GM18873 (cell line): ENCODE results near the gene SFXN5.
"Not testable (repeated sequence)": the region's sequence is repeated elsewhere in the genome, so short reads cannot be mapped to it uniquely, and the experiment has no call there.

Experiments
- ATAC-seq: cut with Tn5 transposase; IDR thresholded peaks from one replicate; pipeline ENCODE4 v1.9.1; 2021; ENCODE audit warnings: mild to moderate bottlenecking, moderate library complexity, moderate number of reproducible peaks; ENCODE audit not compliant: unreplicated experiment, low FRiP score

SFXN5 gene

DNA sequence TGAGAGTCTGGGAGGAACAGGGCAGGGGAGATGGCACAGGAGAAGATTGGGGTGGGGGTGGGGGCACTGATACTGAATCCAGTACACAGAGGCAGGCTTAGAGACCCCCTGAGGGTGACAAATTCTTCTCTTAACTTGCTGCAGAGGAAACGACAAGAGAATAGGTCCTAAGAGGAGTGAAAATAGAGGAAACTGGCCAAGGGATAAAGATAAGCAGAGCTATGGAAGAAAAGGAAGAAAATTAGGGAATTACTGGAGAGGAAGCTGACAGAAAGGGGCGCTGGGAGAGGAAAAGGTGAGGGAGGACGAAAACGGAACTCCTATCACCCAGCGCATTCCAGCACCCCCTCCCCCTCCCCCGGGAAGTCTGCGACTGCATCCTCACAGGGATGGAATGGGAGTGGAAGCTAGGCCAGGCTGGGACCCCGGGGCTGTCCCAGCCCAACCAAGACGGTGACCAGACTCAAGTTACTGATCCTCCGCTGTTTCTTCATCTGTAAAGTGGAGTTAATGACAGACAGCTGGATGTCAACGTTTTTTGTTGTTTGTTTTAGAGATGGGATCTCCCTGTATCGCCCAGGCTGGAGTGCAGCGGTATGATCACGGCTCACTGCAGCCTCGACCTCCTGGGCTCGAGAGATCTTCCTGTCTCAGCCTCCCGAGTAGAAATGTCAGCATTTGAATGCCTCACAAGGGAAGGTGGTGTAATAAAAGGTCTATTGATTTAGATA is 156.8 kb downstream of the SFXN5 start:
- ATAC-seq = no peak

DNA sequence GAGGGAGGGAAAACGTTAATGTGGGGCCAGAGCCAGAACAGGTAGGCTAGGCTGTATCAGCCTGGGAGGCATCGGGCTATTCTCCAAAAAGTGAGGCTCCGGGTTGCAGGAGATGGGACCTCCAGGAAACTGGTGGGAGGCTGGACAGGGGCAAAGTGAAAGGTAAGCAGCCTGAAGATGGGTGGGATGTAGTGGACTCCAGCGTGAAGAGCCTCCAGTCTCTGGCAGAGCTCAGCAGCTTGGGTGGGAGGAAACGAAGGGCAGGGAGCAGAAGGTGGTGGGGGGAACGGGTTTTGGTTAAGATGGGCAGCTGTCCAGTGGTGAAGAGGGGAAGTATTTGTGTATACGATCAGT is 157.3 kb downstream of the SFXN5 start:
- no peak for ATAC-seq

DNA sequence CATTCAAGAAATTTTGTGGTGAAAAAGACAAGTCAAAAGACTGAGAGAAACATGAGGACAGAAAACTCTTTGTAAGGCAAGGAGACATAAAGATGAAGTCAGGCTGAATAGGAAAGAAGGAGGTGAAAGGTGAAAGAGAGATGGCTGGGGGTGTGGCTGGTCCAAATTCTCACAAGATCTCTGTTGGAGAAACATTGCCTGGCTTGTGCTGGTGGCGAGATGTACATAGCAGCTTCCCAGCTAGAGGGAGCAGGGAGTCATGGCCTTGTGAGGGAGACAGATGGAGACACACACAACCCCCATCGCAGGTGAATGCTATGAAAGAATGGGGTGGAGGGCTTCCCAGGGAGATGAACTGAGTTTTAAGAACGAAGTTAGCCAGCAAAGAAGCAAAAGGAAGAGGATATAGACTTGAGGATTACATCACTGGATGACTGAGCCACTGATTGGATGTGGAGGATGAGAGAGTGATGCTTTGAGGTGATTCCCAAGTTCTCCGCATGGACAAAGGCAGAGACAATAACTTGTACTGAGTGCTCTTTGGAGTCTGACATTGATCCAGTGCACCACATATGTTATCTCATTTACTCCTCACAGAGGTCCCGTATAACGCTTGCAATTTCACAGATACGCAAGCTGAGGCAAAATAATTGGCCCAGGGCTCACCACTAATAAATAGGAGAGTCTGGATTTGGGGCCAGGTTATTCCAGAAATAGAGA is 157.9 kb downstream of the SFXN5 start:
- ATAC-seq = no peak

DNA sequence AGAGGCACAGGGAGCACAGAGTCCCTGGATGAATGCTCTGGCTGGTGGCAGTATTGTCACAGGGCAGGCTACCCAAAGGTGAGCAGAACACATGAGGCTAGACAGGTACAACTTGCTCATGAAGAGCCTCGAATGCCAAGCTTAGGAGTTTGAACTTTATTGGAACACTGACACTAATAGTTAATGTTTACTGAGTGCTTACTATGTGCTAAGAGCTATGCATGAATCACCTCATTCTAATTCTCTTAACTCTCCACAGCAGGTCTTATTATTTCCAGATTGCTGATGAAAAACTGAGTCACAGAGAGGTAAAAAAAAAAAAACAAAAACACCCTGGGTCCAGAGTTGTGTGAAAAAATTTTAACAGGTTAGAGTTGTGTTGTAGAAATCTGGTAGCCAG is 160.3 kb downstream of the SFXN5 start:
- no peak for ATAC-seq

DNA sequence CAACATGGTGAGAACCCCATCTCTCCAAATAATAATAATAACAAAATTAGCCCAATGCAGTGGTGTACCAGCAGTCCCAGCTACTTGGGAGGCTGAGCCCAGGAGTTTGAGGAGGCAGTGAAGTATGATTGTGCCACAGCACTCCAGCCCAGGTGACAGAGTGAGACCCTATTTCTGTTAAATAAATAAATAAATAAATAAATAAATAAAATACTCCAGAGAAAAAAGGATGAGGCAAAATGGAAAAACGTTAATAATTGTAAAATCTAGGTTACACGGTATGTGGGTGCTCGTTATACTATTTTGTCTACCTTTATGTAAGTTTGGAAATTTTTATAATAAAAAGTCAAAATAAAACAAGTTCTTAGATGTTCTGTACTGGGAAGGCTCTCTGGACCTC is 162.8 kb downstream of the SFXN5 start:
- ATAC-seq = no peak

DNA sequence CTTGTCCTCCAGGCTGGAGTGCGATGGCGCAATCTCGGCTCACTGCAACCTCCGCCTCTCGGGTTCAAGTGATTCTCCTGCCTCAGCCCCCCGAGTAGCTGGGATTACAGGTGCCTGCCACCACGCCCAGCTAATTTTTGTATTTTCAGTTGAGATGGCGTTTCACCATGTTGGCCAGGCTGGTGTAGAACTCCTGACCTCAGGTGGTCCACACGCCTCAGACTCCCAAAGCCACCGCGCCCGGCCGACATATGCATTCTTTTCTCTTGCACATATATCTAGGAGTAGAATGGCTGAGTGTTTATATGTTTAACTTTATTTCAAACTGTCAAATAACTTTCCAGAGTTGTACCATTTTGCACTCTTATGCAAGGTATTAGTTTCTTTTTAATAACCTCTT is 164.1 kb downstream of the SFXN5 start:
- not testable (repeated sequence) for ATAC-seq

DNA sequence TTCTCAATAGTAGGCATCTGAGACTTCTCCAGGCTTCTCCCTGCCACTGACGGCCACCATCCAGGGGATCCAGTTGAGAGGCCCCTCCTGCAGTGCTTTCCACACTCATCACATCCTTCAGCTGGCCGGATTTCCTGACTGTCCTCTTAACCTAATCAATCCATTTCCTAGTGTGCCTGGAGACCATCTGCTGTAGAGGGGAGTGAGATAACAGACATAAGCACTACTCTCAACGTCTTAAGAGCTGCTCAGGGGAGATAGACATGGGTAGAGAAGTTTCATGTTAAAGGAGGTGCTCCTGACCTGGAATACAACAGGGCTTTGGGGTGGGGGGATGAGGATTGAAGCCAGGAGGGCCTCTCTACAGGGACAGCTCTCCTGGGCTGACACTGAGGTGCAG is 170.1 kb downstream of the SFXN5 start:
- no peak for ATAC-seq

DNA sequence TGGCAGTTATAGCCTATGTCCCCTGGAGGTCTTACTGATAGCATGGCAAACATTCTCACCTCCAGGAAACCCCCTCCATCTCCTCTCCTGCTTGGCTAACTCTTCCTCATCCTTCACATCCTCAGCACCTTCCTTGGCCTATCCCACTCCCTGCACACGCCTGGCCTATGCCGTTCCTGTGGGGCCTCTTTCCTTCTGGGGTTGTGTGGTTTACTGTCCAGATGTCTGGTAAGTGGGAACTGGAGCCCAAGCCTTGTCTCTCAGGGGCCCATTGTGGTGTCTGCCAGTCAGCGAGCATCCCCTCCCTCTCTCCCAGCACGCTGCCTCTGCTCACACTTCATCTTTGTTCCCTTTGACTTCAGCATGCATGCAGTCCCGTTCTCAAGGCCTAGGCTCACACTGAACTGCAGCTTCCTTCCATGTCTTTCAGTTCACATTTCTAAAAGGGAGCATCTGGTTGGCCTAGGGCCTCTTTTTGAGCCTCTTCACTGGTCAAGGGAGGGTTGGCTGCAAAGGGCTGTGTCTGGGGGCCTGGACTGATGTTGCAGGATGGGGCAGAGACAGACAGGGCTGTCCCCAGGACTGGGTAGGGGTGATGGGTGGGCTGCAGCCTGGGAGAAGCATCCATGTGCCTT is 171.2 kb downstream of the SFXN5 start:
- ATAC-seq = no peak

DNA sequence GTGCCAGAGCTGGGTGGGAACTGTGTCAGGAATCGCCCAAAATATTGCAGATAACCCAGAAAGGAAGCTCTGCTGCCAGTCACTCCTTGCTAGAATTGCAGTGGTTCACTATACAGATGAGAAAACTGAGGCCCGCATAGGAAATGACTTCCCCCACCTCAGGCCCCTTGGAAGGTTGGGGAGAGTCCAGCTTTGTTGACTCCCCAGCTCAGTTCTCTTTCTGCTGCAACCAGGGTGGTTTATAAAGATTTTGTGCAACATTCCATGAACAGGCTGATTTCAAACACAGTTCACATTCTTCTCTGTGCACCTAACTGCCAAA is 173.0 kb downstream of the SFXN5 start:
- no peak for ATAC-seq

DNA sequence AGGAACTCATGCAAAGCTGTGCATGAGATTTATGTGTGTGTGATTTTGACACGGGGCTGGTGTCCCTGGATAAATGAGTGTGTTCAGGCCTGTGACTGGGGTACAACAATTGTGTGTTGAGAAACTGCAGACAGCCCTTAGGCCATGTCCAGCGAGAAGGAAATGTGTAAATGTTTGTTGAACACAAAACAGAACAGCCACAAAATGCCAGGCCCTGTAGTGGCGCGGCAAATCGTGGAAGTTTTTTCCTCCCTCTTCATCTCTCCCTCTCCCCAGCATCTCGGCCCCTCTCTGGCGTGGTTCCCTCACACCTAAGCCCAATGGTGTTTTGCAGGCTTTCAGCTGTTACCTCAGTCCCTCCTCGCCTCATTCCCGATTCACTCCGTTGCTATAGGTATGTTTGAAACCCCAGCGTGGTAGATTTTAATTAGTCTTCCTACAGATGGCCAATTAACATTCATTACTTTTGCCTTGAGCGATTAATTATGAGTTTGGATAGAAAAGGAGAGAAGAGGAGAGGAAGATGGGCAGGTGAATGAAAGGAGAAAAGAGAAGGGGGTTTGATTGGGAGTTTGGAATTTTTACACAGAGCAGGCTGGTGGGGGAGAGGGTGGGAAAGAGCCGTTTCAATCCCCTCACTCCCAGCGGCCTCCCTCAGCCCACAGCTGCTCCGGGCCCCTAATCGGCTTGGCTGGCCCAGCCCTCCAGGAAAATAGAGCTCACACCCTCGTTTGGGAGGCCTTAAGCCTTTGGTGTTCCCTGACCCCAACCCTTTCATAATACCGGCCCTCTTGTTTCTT is 173.5 kb downstream of the SFXN5 start:
- ATAC-seq = no peak

DNA sequence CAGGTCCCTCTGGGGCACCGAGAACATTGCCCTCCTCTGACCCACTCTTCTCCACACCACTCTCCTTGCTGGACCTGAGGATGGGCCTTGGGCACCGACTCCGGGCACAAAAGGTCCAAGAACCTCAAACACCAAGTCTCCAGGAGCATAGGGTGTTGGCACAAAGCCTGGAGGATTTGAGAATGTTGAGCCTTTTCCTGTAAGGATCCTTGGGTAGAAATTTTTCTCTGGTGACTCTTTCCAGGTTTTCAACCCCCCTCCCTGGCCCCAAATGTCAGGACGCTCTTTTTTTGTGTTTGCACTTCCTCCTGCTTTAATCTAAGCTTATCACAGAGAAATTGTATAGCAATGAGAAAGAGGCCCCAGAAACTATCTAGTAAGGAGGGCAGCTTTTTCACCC is 175.1 kb downstream of the SFXN5 start:
- ATAC-seq = no peak

DNA sequence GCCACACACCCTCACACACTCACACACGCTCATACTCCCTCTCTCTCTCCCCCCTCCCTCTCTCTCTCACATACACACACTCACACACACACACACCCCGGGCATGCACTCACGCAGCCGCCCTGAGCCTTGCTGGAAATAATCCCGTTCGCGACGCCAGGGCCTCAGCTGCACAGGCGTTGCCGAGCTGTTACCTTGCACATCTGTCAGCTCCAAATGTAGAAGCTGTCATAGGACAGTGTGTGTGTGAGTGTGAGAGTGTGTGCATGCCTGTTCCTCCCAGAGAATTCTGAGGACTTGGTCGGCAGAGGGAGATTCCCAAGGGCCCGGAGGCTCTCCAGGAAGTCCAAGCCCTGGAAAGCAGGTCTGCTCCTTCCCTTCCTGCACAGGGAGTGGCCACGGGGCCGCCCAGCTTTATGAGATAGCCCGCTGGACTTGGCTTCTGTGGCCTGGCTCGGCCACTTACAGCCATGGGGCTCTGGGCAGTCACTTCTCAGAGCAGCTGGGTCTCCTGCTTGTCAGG is 175.7 kb downstream of the SFXN5 start:
- ATAC-seq = no peak

DNA sequence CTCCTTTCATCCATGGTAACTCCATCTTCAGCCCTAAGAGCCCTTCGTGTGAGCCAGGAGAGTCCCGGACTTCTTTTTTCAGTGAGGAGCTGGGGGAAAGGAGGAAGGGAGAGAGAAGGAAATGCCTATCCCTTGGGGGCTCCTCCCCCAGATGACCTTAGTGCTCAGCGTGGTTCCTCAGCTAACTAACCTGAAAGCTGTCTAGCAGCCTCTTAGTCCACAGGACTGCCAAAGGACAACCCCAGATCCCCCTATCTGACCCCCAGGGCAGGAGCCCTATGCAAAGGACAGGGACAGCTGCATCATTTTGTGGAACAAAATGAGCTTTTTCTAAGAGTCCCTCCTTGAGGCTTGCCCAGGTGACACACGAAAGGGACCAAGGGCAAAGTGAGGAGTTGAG is 176.4 kb downstream of the SFXN5 start:
- ATAC-seq = no peak

DNA sequence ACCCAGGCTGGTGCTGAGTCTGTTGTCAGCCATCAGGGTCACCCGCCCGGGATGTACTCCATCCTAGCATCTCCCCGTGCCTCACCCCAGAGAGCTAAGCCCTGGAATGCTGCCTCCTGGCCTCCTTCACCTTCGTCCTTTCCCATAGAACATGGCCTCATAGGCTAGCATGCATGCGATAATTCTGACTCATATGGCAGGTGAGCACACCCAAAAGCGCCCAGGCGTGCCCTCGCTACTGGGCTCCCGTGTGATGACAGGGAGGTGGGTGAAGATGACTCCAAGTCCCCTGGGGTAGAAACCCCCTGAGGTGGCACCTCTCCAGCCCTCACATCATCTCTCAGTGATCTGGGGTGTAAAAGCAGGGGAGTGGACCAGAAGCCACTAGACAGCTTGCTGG is 177.0 kb downstream of the SFXN5 start:
- ATAC-seq = no peak

DNA sequence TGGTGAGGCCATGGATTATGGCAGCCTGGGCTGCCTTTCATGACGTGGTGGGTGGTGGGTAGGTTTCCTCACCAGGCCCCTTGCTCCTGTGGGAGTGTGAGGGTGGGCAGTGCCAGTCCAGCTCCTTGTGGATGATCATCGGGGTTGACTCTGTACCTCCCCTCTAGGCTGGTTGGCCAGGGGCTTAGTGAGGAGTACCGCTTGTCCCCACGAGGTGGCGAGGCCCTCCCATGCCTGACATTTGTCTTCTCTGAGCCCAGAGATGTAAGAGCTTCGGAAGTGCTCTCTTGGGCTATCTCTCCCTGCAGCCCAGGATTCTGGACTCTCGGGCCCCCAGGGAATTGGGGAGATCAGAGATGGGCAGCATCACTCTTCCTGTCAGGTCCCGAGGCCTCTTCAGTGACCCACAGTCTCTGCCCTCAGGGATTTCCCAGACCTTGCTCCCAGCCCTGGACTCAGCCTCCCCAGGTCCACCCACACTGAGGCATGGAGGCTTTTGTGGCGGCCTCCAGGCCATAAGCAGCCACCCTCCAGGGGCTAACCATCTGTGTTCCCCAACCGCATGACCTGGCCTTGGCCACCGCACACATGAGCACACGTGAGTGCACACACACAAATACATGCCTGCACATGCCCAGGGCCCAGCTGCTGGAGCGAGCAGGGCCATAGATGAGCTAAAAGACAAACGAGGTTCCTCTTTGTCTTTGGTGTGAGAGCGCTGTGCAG is 177.8 kb downstream of the SFXN5 start:
- ATAC-seq = peak; percentile 53

DNA sequence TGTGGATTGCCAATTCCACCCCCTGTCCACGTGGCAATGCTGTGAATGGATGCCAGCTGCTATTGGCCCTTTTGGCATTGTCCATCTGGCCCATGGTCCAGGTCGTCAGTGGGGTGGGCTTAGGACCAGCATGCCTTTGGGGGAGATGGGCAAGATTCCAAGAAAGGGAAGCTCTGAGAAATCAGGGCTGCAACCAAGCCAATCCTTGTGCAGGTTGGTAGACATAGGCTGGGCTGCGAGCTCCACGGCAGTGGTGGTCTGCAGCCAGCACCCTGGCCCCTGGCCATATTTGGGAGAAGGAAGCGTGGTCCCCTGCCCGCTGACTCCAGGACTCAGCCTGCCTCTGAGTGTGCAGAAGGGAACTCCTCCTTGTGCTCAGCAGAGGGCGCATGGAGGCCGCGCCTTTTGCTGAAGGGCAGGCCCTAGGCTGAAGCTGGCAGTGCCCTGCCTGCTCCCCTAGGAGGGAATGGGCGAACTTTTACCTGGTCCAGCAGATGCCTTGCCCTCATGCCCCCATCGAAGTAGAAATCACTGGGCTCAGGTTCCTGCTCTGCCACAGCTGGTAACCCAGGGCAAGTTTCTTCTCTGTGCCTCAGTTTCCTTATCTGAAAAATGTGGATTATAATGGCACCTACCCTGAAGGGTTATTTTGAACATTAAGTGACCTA is 178.9 kb downstream of the SFXN5 start:
- ATAC-seq = peak; percentile 54
